ENCODE measurements around the gene NOTCH4. TPM values are rescaled to one million over a fixed set of nuclear protein-coding genes. Genes with fewer than 3 reads are reported as not detected.
A peak's percentile ranks its signal among the peaks of the same experiment; 100 is the strongest.
"Not testable (repeated sequence)": the region's sequence is repeated elsewhere in the genome, so short reads cannot be mapped to it uniquely, and the experiment has no call there.

NOTCH4 gene
- total RNA-seq, 1 experiment from 2014 or later = 0.43 TPM

- BruUV-seq (replicated peaks) = no TSS peak
- Mint-ChIP-seq H3K27me3 (ENCODE audit: insufficient read depth, unreplicated experiment) (no peaks in the 10 kb centered on the region), H3K27ac (ENCODE audit: unreplicated experiment) (no peak overlapping the region), H3K4me3 (ENCODE audit: unreplicated experiment) (no peak overlapping the region), H3K4me1 (ENCODE audit: low read depth, unreplicated experiment) (peaks cover 7% of the 10 kb centered on the region), H3K36me3 (ENCODE audit: insufficient read depth, unreplicated experiment) (no peaks in the 10 kb centered on the region), H3K9me3 (ENCODE audit: unreplicated experiment) (peaks cover 11% of the 10 kb centered on the region)
- ChIA-PET POLR2A (no interaction called here), CTCF (no interaction called here)
- no peak for TF ChIP-seq CTCF (IDR thresholded peaks at IDR 0.05; ENCODE audit: insufficient read depth in 1 of 2, low read depth in 1 of 2, low read length in 1 of 2, severe bottlenecking in 1 of 2, unreplicated experiment in 1 of 2)
- Histone ChIP-seq H3K4me3 (ENCODE audit: low read depth, low read length) (no peak overlapping the region), H3K9me3 (peaks cover 8% of the 10 kb centered on the region; the same call in 1 of the 2 replicates), H3K4me1 (no peaks in the 10 kb centered on the region), H3K27me3 (replicated peaks; ENCODE audit: control insufficient read depth, insufficient read depth, low read length) (no peaks in the 10 kb centered on the region), H3K36me3 (ENCODE audit: control insufficient read depth, insufficient read depth, low read length) (no peaks in the 10 kb centered on the region)
- DNase-seq = no peak
- intact Hi-C loops (cut with micrococcal nuclease; ENCODE audit: unreplicated experiment) = loop anchor here (5.0 to 10.0 kb wide), 3 partner anchors 50 to 547 kb away; no protein-coding TSS in a partner anchor
Measured at GRCh38 chr6:32247401-32247800, 23.5 kb upstream of the NOTCH4 start.

GRCh38 chr6:32244946-32245398, 21.1 kb upstream of the NOTCH4 start:
- H3K27ac Mint-ChIP-seq (ENCODE audit: unreplicated experiment) = no peak overlapping the region
- CTCF ChIA-PET = interaction anchor here (0.9 to 1.0 kb wide), 4 partner anchors 50 to 447 kb away, joined by 3 read pairs; no protein-coding TSS in a partner anchor

GRCh38 chr6:32244270-32244669, 20.4 kb upstream of the NOTCH4 start:
- Histone ChIP-seq H3K4me1 (no peaks in the 10 kb centered on the region), H3K27me3 (replicated peaks; ENCODE audit: control insufficient read depth, insufficient read depth, low read length) (no peaks in the 10 kb centered on the region), H3K36me3 (ENCODE audit: control insufficient read depth, insufficient read depth, low read length) (no peaks in the 10 kb centered on the region), H3K4me3 (ENCODE audit: low read depth, low read length) (no peak overlapping the region), H3K9me3 (peaks cover 3% of the 10 kb centered on the region; the same call in 1 of the 2 replicates)
- Mint-ChIP-seq H3K36me3 (ENCODE audit: insufficient read depth, unreplicated experiment) (no peaks in the 10 kb centered on the region), H3K4me1 (ENCODE audit: low read depth, unreplicated experiment) (peaks cover 7% of the 10 kb centered on the region), H3K27ac (ENCODE audit: unreplicated experiment) (no peak overlapping the region), H3K27me3 (ENCODE audit: insufficient read depth, unreplicated experiment) (no peaks in the 10 kb centered on the region), H3K9me3 (ENCODE audit: unreplicated experiment) (no peaks in the 10 kb centered on the region), H3K4me3 (ENCODE audit: unreplicated experiment) (no peak overlapping the region)
- ChIA-PET CTCF (interaction anchor here (0.6 kb wide), 1 partner anchor 66 kb away, joined by 17 read pairs; the partner anchor contains the start of gene RNF5), POLR2A (no interaction called here)
- BruUV-seq (replicated peaks) = no TSS peak
- intact Hi-C loops (cut with micrococcal nuclease; ENCODE audit: unreplicated experiment) = loop anchor here (10.0 kb wide), 1 partner anchor 551 kb away; no protein-coding TSS in a partner anchor
- DNase-seq = no peak
- TF ChIP-seq CTCF (IDR thresholded peaks at IDR 0.05; ENCODE audit: insufficient read depth in 1 of 2, low read depth in 1 of 2, low read length in 1 of 2, severe bottlenecking in 1 of 2, unreplicated experiment in 1 of 2) = no peak

More at GRCh38 chr6:32244946-32245398, 21.1 kb upstream of the NOTCH4 start:
- Histone ChIP-seq H3K9me3 (peaks cover 8% of the 10 kb centered on the region; the same call in 1 of the 2 replicates), H3K4me1 (no peaks in the 10 kb centered on the region), H3K36me3 (ENCODE audit: control insufficient read depth, insufficient read depth, low read length) (no peaks in the 10 kb centered on the region), H3K27me3 (replicated peaks; ENCODE audit: control insufficient read depth, insufficient read depth, low read length) (no peaks in the 10 kb centered on the region), H3K4me3 (ENCODE audit: low read depth, low read length) (no peak overlapping the region)
- intact Hi-C loops (cut with micrococcal nuclease; ENCODE audit: unreplicated experiment) = loop anchor here (1.0 to 10.0 kb wide), 5 partner anchors 52 to 550 kb away; no protein-coding TSS in a partner anchor
- Mint-ChIP-seq H3K4me1 (ENCODE audit: low read depth, unreplicated experiment) (peaks cover 7% of the 10 kb centered on the region), H3K36me3 (ENCODE audit: insufficient read depth, unreplicated experiment) (no peaks in the 10 kb centered on the region), H3K27me3 (ENCODE audit: insufficient read depth, unreplicated experiment) (no peaks in the 10 kb centered on the region), H3K9me3 (ENCODE audit: unreplicated experiment) (no peaks in the 10 kb centered on the region), H3K4me3 (ENCODE audit: unreplicated experiment) (peak overlapping the region; percentile 20)
- TF ChIP-seq CTCF (IDR thresholded peaks at IDR 0.05; ENCODE audit: insufficient read depth in 1 of 2, low read depth in 1 of 2, low read length in 1 of 2, severe bottlenecking in 1 of 2, unreplicated experiment in 1 of 2) = peak; percentile 87
- POLR2A ChIA-PET = no interaction called here
- DNase-seq = peak; percentile 75 to 81
- no TSS peak for BruUV-seq (replicated peaks)

GRCh38 chr6:32242318-32242813, 18.5 kb upstream of the NOTCH4 start:
- H3K36me3 Mint-ChIP-seq (ENCODE audit: insufficient read depth, unreplicated experiment); POLR2A ChIA-PET; H3K9me3 ChIP-seq; H3K27ac Mint-ChIP-seq (ENCODE audit: unreplicated experiment); H3K27me3 Mint-ChIP-seq (ENCODE audit: insufficient read depth, unreplicated experiment); H3K4me1 ChIP-seq; H3K4me1 Mint-ChIP-seq (ENCODE audit: low read depth, unreplicated experiment); H3K27me3 ChIP-seq (replicated peaks; ENCODE audit: control insufficient read depth, insufficient read depth, low read length); H3K4me3 Mint-ChIP-seq (ENCODE audit: unreplicated experiment); DNase-seq; H3K9me3 Mint-ChIP-seq (ENCODE audit: unreplicated experiment); BruUV-seq (replicated peaks); H3K36me3 ChIP-seq (ENCODE audit: control insufficient read depth, insufficient read depth, low read length); H3K4me3 ChIP-seq (ENCODE audit: low read depth, low read length): not testable (repeated sequence)
- intact Hi-C loops (cut with micrococcal nuclease; ENCODE audit: unreplicated experiment) = loop anchor here (10.0 kb wide), 1 partner anchor 552 kb away; no protein-coding TSS in a partner anchor
- CTCF ChIA-PET = interaction anchor here (0.5 kb wide), 1 partner anchor 114 kb away, joined by 4 read pairs; the partner anchor contains the start of gene ATF6B

Measured in Caco-2 (cell line).